Mucosa of descending colon (tissue), 3 donors: ENCODE measurements around the gene TDP2. TPM values are rescaled to one million over a fixed set of nuclear protein-coding genes. Genes with fewer than 3 reads are reported as not detected.

ENCODE experiments used
- ATAC-seq: fragments of 200-7000 bp; cut with Tn5 transposase; one replicate; pipeline ENCODE4 v1.9.1; 2020; ENCODE audit warnings: mild to moderate bottlenecking, moderate library complexity
- DNase-seq, 3 donors: peaks; one replicate each; pipeline ENCODE4 v3.0.0-alpha.2; 2020
- H3K36me3 ChIP-seq: fragments of 200-600 bp; one replicate; pipeline ENCODE4 v1.8.0; 2021; ENCODE audit warnings: low read depth, mild to moderate bottlenecking
- H3K4me1 ChIP-seq: fragments of 200-600 bp; one replicate; pipeline ENCODE4 v1.8.0; 2021; ENCODE audit warnings: low read depth, mild to moderate bottlenecking
- H3K4me3 ChIP-seq: fragments of 200-600 bp; one replicate; pipeline ENCODE4 v1.8.0; 2021; ENCODE audit warnings: mild to moderate bottlenecking
- H3K9me3 ChIP-seq: fragments of 200-600 bp; one replicate; pipeline ENCODE4 v1.8.0; 2021; ENCODE audit warnings: mild to moderate bottlenecking
- intact Hi-C, 2 donors: fragments of 100-400 bp; cut with DNase I in 1 of 2; cut with micrococcal nuclease in 1 of 2; formaldehyde crosslinking; loops; one replicate each; pipeline versions ENCODE4 v1.11.0 to v1.11.1; 2022; cut with DNase I, micrococcal nuclease
- total RNA-seq, 3 donors: library from RNA; stranded (reverse); fragmentation: NEBNext Ultra II Directional in 2 of 3; extraction: Animal tissue kit (Norgen Biotek cat#: 25700) in 2 of 3; gene quantifications; one replicate each; pipeline versions ENCODE4 v1.2.1 to v1.2.4, GENCODE V29; 2021 to 2023
- TF ChIP-seq, protein P1 (sequence below): fragments of 200-600 bp; IDR thresholded peaks from one replicate; pipeline ENCODE4 v1.8.0; 2022; ENCODE audit warnings: antibody characterized with exemption, mild to moderate bottlenecking
- donor health status: DM: no; HTN: no; CAD: no; lungs with moderate emphysema.
- donor health status: DM: no; HTN: no; CAD: no.
- donor health status: DM: no; HTN: yes; CAD: no.

The TDP2 gene
- total RNA-seq, 3 donors from 2014 or later = 146 to 343 (median 173) TPM

DNA sequence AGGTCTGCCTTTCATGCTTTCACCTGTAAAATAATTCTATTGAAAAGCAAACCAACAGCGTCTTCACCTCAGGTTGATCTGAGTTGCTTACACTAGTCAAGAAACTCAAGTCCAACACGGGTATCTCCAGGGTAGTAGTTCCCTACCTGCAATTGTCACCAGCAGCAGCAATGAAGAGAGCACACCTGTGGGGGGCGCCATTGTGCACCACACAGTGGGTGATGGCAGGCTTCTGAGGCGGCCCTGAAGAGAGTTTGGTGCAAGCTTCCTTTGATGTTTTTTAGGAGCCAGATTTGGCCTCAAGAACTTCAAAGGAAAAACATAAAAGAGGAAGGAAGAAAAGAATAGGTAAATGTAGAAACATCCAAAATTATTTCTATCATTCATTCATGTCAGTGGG lies 65.8 kb downstream of the TDP2 start:
- Histone ChIP-seq H3K36me3 (no peaks in the 10 kb centered on the region), H3K4me1 (no peaks in the 10 kb centered on the region), H3K4me3 (no peak overlapping the region), H3K9me3 (no peaks in the 10 kb centered on the region)
- ATAC-seq (no peak), DNase-seq (no peak)
- TF ChIP-seq, protein P1, sequence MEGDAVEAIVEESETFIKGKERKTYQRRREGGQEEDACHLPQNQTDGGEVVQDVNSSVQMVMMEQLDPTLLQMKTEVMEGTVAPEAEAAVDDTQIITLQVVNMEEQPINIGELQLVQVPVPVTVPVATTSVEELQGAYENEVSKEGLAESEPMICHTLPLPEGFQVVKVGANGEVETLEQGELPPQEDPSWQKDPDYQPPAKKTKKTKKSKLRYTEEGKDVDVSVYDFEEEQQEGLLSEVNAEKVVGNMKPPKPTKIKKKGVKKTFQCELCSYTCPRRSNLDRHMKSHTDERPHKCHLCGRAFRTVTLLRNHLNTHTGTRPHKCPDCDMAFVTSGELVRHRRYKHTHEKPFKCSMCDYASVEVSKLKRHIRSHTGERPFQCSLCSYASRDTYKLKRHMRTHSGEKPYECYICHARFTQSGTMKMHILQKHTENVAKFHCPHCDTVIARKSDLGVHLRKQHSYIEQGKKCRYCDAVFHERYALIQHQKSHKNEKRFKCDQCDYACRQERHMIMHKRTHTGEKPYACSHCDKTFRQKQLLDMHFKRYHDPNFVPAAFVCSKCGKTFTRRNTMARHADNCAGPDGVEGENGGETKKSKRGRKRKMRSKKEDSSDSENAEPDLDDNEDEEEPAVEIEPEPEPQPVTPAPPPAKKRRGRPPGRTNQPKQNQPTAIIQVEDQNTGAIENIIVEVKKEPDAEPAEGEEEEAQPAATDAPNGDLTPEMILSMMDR = no peak
- intact Hi-C loops = no loop called here

Other genes with a start within 250 kb of the TDP2 start
- gene GPLD1, start 177.3 kb downstream of the TDP2 start, total RNA-seq = 1 to 10 TPM in 2 of 3 donors, under 1 TPM in 1; 0.36 to 5.8 (median 1.8) TPM
- 10 to 100 TPM in 1 of 3 donors, 1 to 10 TPM in 2; 5.9 to 18.2 (median 8.1) TPM for gene ALDH5A1, start 171.9 kb downstream of the TDP2 start, total RNA-seq
- gene KIAA0319, start 20.7 kb downstream of the TDP2 start, total RNA-seq = 1 to 10 TPM in 1 of 3 donors, under 1 TPM in 2; 0.48 to 1.2 (median 0.49) TPM
- gene ACOT13, start 178 bp upstream of the TDP2 start, total RNA-seq = 10 to 100 TPM; 28.2 to 57.0 (median 35.3) TPM
- 10 to 100 TPM; 70.3 to 85.1 (median 85.1) TPM for gene C6orf62, start 52.3 kb upstream of the TDP2 start, total RNA-seq
- 10 to 100 TPM; 20.6 to 62.0 (median 45.8) TPM for gene GMNN, start 108.0 kb upstream of the TDP2 start, total RNA-seq
- not detected for gene ARMH2, start 132.0 kb upstream of the TDP2 start, total RNA-seq